T-helper 22 cell (primary cell): Measurements from ENCODE around the gene BTBD9.
A peak's percentile ranks its signal among the peaks of the same experiment; 100 is the strongest.

Experiments
- DNase-seq: peaks from one replicate; pipeline ENCODE4 v3.0.0-alpha.2; 2020; ENCODE audit warnings: low read depth

Gene BTBD9

DNA sequence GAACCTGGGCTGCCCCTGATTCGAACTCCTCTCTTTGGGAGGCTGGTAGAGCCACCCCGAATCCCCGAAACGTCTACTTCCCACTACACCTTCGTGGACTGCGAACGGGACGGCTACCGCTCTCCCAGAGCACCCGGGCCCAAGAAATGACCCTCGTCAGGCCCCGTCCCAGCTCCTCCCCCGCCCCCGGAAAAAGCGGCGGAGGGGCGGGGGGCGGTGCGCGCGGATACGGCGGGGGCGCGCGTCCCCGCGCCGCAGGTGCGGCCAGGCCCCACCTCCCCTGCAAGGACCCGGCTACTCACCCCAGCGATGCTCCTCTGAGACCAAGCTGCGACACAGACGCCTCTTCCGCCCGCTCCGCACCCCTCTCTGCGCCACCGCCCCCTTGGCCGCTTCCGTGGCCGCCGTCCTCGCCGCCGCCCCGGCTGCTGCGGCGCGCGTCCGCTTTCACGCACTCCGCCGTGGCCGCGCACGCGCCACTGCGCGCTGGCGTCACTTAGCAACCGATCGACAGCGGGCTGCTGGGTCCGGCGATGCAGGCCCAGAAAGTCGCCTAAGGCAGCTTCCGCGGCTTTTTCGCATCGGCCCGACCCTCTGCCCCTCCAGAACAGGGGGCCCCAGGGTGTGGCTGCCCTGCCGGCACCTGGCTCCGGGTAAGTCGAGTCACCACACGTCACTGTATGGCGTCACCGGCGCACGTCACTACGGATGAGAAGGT, at the start of gene BTBD9:
Gene BTBD9, minus strand, starts transcription at position 432 of the 718 bp plus-strand sequence.
- peak; percentile 75 for DNase-seq

- no peak for DNase-seq
These were observed 48.9 kb upstream of the BTBD9 start for GRCh38 chr6:38688579-38689087.

- DNase-seq = no peak
These were observed 47.8 kb upstream of the BTBD9 start for GRCh38 chr6:38687549-38687948.

DNA sequence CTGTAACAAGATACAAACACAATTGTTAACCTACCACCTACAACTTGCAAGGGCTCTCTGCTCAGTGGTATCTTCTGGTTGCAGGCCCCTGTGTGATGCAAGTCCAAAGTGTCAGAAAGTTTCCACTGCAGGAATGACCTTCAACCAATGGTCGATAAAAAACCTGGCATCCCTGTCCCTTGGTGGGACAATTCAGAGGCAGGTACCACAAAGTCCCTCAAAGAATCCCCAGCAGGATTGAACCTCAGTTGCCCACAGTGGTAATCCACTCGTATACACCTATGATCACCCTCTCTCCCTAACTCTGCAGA, 47.3 kb upstream of the BTBD9 start:
- no peak for DNase-seq

GRCh38 chr6:38686270-38687042, 46.7 kb upstream of the BTBD9 start:
- DNase-seq = no peak

GRCh38 chr6:38684904-38685303, 45.2 kb upstream of the BTBD9 start:
- DNase-seq = no peak

- DNase-seq = no peak
These were observed 44.5 kb upstream of the BTBD9 start for GRCh38 chr6:38684237-38684636.

DNA sequence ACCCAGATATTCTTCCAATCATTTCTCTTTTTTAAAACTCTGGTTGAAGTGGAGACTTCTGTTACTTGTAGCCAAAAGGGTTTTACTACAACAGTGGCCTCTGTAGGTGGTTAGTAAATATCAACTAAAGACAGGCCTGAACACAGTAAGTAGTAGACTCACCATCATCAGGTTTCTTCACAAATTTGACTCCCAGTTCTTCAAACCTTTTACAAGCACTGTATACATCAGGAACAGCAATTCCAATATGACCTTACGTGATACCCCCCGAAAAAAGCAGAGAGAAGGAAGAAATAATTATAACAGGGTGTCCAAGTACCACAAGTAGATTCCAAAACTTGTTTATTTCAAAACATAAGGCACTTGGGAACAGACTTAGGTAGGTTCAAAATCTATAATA, 42.1 kb upstream of the BTBD9 start:
- DNase-seq = no peak

DNA sequence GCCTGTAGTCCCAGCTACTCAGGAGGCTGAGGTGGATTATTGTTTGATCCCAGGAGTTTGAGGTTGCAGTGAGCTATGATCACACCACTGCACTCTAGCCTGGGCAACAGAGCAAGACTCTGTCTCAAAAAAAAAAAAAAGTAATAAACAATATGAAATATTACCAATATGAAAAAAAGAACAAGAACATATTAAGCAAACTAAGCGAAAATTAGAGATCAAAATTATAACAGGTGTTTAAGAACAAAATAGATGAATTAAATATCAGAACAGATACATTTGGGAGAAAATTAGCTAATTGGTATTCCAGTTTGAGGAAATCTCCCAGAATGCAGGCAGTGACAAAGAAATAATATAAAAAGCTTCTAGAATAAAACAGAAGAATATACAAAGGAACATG, 39.9 kb upstream of the BTBD9 start:
- DNase-seq = no peak

DNA sequence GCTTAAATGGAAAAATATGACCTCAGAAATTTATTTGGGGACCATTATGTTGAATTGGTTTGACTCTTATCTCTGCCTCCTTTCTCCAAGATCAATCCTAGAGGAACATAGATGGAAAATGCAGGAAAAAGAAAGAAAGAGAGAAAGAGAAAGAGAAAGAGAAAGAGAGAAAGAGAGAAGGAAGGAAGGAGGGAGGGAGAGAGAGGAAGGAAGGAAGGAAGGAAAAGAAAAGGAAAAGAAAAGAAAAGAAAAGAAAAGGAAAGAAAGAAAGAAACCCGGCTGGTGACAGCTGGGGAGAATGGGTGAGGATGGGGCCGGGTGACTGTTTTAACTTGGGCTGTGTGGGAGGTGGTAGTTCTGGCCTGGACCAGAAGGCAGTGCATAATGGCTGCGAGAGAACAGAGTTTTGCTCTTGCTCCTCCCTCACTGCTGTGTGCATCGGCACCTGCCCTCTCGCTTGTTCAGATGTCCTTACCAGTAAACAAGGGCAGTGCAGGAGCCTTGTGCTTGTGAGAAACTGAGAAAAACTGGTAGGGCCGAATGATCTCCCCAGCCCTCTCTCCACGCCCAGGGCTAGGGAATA, 38.5 kb upstream of the BTBD9 start:
- no peak for DNase-seq

GRCh38 chr6:38676974-38677544, 37.3 kb upstream of the BTBD9 start:
- DNase-seq = no peak

DNA sequence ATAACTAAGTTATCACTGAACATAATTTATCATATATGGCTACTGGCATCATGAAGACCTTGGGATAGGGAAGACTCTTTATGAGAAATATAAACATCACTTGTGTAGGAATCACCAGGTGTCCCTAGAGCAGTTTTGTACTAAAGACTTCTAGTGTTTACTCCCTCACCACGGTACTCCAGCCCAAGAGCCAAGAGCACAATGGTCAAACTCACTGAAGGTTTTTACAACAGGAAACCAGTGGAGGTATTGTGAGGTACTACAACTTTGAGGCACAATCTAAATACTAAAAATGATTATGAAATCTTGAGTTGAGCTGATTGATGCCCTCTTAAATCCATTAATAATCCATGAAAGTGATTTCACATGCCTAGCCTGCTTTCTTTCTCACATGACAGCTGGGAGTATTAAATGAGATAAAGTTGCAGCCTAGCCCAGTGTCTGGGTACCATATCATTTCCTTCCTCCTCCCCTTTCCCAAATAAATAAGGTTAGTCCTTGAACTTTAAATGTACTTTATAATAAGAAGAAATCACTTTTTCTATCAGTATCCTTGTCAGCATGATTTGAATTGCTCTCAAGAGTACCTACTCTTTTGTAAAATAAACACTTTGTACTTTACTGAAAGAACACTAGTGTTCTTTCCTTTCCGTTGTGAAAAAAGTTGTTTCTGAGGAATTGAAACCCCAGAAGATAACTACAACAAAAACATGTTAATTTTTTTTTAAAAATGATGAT, 36.7 kb upstream of the BTBD9 start:
- DNase-seq = no peak

DNA sequence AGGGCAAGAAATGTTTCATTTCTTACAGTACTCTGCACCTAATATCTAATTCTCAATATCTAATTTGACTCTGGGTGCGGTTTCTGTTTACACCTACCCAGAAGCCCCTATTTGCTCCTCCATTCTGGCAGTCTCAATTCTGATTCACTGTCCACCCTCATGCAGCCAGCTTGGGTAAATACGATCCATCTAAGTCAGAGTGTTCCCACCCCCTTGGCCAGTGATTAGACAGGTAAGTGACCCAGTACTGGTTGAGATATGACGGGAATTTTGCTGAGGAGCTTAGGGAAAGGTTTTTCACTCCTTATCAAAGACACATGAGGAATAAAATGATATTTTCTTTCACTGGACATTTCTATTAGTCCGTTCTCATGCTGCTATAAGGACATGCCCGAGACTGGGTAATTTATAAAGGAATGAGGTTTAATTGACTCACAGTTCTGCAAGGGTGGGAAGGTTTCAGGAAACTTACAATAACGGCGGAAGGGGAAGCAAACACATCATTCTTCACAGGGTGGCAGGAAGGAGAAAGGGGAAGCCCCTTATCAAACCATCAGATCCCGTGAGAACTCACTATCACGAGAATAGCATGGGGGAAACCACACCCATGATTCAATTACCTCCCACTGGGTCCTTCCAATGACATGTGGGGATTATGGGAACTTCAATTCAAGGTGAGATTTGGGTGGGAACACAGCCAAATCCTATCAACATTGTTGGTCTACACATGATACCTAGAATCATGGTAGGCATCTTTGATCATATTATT, 33.9 kb upstream of the BTBD9 start:
- no peak for DNase-seq

DNA sequence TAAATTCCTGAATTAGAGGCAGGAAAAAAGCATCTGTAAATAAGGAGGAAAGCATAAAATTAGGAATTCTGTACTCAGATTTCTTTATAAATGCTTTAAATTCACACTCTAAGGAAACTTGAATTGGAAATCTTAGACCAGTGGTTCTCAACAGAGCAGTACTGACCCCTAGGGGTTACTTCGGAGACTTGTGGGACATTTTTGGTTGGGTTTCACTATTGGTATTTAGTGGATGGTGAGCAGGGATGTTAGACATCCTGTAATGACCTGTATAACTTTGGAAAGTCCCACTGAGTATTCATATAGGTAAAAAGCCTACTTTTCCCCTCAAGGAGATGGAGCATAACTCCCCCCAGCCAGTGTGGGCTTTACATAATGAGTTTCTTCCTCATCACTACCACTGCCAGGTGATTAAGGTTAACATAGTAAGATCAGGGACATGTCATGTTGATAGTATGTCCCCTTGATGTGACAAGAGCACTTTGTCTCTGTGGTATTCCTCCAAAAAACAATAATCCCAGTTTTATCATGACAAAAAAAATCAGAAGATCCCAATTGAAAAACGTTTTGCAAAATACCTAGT, 32.2 kb upstream of the BTBD9 start:
- DNase-seq = no peak

DNA sequence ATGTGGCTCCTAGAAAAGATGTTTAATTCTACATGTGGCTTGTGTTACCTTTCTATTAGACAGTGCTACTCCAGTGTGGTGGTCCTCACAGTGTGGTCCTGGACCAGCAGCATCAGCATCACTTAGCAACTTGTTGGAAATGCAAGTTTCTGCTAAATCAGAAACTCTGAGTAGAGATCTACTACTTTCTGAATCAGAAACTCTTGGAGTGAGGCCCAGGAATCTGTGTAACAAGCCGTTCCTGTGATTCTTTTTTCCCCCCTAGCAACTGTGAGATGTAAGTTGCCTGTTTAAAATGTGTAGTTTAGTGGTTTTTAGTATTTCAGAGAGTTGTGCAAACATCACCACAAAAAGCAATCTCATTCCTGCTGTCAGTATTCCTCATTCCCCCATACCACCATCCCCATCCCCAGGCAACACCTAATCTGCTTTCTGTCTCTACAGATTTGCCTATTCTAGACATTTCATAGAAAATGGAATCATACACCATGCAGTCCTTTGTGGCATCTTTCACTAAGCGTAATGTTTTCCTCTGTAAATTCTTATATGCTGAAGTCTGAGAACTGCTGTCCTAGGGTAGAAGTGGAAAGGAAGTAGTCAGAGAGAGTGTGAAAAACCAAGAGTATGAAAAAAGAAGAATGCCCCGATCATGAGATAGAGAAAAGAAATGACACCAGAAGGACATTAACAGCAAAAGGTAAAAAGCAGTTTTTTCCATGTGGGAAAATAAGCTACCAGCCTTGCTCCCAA, 18.9 kb upstream of the BTBD9 start:
- DNase-seq = no peak

- DNase-seq = no peak
These were observed 17.2 kb upstream of the BTBD9 start for GRCh38 chr6:38656896-38657295.

DNA sequence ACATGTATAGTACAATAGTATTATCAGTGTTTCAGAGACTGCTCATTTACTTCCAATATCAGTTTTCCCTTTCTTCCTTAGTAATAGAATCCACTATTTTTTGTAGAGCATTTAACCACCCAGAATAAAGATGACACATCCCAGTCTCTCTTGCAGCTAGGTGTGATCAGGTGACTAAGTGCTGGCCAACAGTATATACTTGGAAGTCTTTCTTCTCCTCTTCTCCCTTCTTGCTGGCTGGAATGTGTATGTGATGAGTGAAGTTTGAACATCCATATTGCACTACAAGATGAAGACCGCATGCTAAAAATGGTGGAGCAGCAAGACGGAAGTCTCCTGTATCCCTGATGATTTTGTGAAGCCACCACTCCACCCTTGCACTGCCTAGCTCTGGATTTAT, 14.5 kb upstream of the BTBD9 start:
- no peak for DNase-seq

DNA sequence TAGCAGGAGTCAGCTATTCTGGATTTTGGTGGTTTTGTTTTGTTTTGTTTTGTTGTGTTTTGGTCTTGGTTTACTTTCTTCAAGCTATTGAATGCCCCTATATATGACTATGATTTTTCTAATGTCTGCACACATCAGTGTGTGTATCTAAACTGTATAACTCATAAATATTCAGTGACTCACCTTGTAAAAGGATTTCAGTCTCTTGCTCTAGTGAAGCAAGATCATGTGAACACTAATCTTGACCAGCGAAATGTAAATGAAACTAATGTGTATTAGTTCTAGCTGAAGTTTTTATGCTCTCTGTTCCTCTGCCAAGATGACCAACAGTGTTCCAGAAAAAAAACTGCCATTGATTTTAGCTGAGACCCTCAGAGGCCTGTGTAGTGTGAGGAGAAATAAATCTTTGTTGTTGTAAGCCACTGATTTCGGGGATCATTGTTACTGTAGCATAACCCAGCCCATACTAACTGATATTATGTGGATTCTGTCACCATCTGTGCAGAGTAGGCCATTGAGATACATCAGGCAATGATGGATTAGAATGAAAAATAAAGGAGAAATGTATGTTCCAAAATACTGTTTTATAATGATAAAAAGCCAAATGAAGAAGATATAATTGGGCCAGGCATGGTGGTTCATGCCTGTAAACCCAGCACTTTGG, 11.5 kb upstream of the BTBD9 start:
- no peak for DNase-seq

- no peak for DNase-seq
These were observed 10.6 kb upstream of the BTBD9 start for GRCh38 chr6:38650207-38650752.
